ENCODE data around the gene RANBP1.

GRCh38 chr22:20083891-20084546, 31.9 kb upstream of the RANBP1 start:
- TF ChIP-seq CTCF (conservative IDR thresholded peaks at IDR 0.05; ENCODE audit: low read length), result no peak
- no peak for TF ChIP-seq EZH2phosphoT487 (IDR thresholded peaks at IDR 0.05; ENCODE audit: borderline replicate concordance, low read depth, low read length)

All from OCI-LY7 (cell line).